DMS114 treated with DMSO at 0.1 percent for 48 hours (cell line): ENCODE measurements around the gene MAF.

ENCODE experiments used
- DNase-seq: peaks from one replicate; lab custom pipeline; 2025; ENCODE audit not compliant: unreplicated experiment; lab: John Stamatoyannopoulos, UW

The MAF gene

GRCh38 chr16:79593074-79593531, 7.4 kb downstream of the MAF start:
- no peak for DNase-seq

GRCh38 chr16:79592186-79592585, 8.4 kb downstream of the MAF start:
- DNase-seq = no peak

- no peak for DNase-seq
Measured at GRCh38 chr16:79589601-79590102, 10.9 kb downstream of the MAF start.

GRCh38 chr16:79587897-79588296, 12.6 kb downstream of the MAF start:
- no peak for DNase-seq

- DNase-seq = no peak
Measured at GRCh38 chr16:79587296-79587695, 13.2 kb downstream of the MAF start.

GRCh38 chr16:79582789-79583188, 17.7 kb downstream of the MAF start:
- no peak for DNase-seq

- no peak for DNase-seq
Measured at GRCh38 chr16:79580453-79581191, 19.9 kb downstream of the MAF start.

GRCh38 chr16:79576602-79577001, 23.9 kb downstream of the MAF start:
- no peak for DNase-seq

GRCh38 chr16:79573884-79574283, 26.7 kb downstream of the MAF start:
- DNase-seq = no peak

GRCh38 chr16:79573071-79573470, 27.5 kb downstream of the MAF start:
- no peak for DNase-seq

GRCh38 chr16:79571903-79572535, 28.5 kb downstream of the MAF start:
- no peak for DNase-seq

GRCh38 chr16:79571065-79571902, 29.3 kb downstream of the MAF start:
- DNase-seq = no peak

GRCh38 chr16:79564671-79565107, 35.8 kb downstream of the MAF start:
- no peak for DNase-seq

- no peak for DNase-seq
Measured at GRCh38 chr16:79563921-79564320, 36.6 kb downstream of the MAF start.

- DNase-seq = no peak
Measured at GRCh38 chr16:79562166-79562823, 38.2 kb downstream of the MAF start.

GRCh38 chr16:79561729-79562128, 38.8 kb downstream of the MAF start:
- DNase-seq = no peak

GRCh38 chr16:79560923-79561322, 39.6 kb downstream of the MAF start:
- DNase-seq = no peak

GRCh38 chr16:79560318-79560717, 40.2 kb downstream of the MAF start:
- DNase-seq = no peak

- DNase-seq = no peak
Measured at GRCh38 chr16:79559532-79559931, 41.0 kb downstream of the MAF start.

GRCh38 chr16:79557421-79557820, 43.1 kb downstream of the MAF start:
- no peak for DNase-seq

- DNase-seq = no peak
Measured at GRCh38 chr16:79554912-79555311, 45.6 kb downstream of the MAF start.
